ENCODE results near the gene CD207. TPM values are rescaled to one million over a fixed set of nuclear protein-coding genes. Genes with fewer than 3 reads are reported as not detected.

The CD207 gene
- total and polyA plus RNA-seq, 2 of the 8 experiments (the other 6 are each of a cell fraction or from before 2014, with no cell fraction given), result not detected

DNA sequence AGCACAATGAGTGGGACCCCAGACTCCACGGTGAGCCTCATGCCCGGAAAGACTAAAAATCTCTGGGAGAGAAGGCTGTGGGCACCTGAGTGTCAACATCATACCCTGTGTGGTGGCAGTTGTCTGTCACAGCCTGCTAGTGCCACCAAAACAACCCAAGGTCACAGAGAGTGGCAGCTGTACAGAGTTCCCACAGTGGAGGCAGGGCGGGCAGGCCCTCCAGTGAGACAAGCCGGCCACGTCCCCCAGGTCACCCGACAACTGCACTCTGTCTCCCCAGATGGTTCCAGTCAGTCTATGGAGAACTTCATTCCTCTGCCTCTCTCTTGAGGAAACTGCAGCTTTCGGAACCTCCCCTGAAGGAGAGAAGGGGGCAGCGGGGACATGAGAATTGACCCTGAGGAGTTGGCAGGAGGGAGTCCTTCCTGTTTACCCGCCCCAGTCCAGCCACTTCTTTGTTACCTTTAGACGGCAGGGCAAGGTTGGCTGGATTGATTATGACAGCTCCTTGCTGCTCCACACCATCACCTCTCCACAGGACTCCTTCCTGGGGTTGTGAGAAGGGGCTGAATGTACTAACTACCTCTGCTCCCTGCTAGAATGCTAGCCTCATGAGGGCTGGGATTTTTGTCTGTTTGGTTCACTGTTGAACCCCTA lies 33.9 kb downstream of the CD207 start:
- WGBS, 2 experiments (ENCODE audit: extremely low coverage in 1 of 2, insufficient coverage in 1 of 2, insufficient read length in 1 of 2, insufficient replicate concordance in 2 of 2, low coverage in 1 of 2, low lambda C conversion rate in 2 of 2, missing lambda C conversion rate in 1 of 2), result 81% methylated on average over 10 of the region's 10 CpGs; no CpG with 5 or more reads in 1 of the 2 experiments
- Histone ChIP-seq H3K14ac (ENCODE audit: insufficient read length) (no peak overlapping the region), H2BK20ac (ENCODE audit: low read length) (no peak overlapping the region), H4K5ac (ENCODE audit: insufficient read length, low read depth, low read length) (no peak overlapping the region), H4K91ac (replicated peaks; ENCODE audit: insufficient read length, low read length) (no peak overlapping the region), H2BK120ac (replicated peaks; ENCODE audit: low read depth, low read length) (no peak overlapping the region), H2AK5ac (ENCODE audit: low read depth, low read length) (no peak overlapping the region), H3K4ac (replicated peaks; ENCODE audit: insufficient read length, low read depth, low read length) (peak overlapping the region; percentile 60), H3K23me2 (ENCODE audit: low read depth, low read length) (no peaks in the 10 kb centered on the region), H4K20me1 (replicated peaks in 1 of 2; ENCODE audit: control insufficient read depth in 1 of 2, insufficient read depth in 2 of 2, low read length in 2 of 2) (no peaks in the 10 kb centered on the region), H3K9ac (replicated peaks in 1 of 4; ENCODE audit: extremely low read depth in 1 of 4, low read depth in 3 of 4, low read length in 3 of 4) (no peak overlapping the region), H3K56ac (replicated peaks; ENCODE audit: insufficient read length, low read depth, low read length) (no peak overlapping the region), H3K79me1 (ENCODE audit: low read depth, low read length) (no peaks in the 10 kb centered on the region), H3K36me3 (ENCODE audit: control insufficient read depth in 2 of 4, insufficient read depth in 4 of 4, low read length in 3 of 4) (no peaks in the 10 kb centered on the region), H3K27me3 (replicated peaks in 1 of 4; ENCODE audit: control insufficient read depth in 3 of 4, extremely low read depth in 1 of 4, insufficient read depth in 3 of 4, low read length in 3 of 4) (peaks cover 0 to 9% (median 4%) of the 10 kb centered on the region in 4 experiments; a peak in 3 of 7 replicates), H3K18ac (ENCODE audit: extremely low read depth, low read length) (no peak overlapping the region), H3K9me3 (ENCODE audit: insufficient read depth in 2 of 2, low read depth in 1 of 2, low read length in 1 of 2) (peaks cover 4 to 6% of the 10 kb centered on the region in 2 experiments; a peak in 2 of 4 replicates), H3K79me2 (ENCODE audit: control insufficient read depth in 1 of 2, insufficient read depth in 2 of 2, low read length in 2 of 2) (no peaks in the 10 kb centered on the region), H2BK5ac (ENCODE audit: low read depth, low read length) (no peak overlapping the region), H3K23ac (ENCODE audit: insufficient read length) (no peak overlapping the region), H2BK12ac (ENCODE audit: low read depth, low read length) (no peak overlapping the region), H3K4me2 (ENCODE audit: insufficient read depth in 1 of 2, low read depth in 2 of 2, low read length in 2 of 2) (no peak overlapping the region), H2BK15ac (ENCODE audit: low read length) (no peak overlapping the region), H3K4me1 (replicated peaks in 1 of 4; ENCODE audit: control insufficient read depth in 3 of 4, insufficient read depth in 4 of 4, low read length in 3 of 4) (peaks cover 0 to under 1% (median 0%) of the 10 kb centered on the region in 4 experiments; a peak in 1 of 7 replicates), H3K4me3 (ENCODE audit: extremely low read depth in 1 of 4, insufficient read depth in 2 of 4, low read depth in 3 of 4, low read length in 4 of 4) (no peak overlapping the region), H3K27ac (ENCODE audit: low read depth, low read length) (no peak overlapping the region), H4K8ac (ENCODE audit: extremely low read depth, insufficient read depth, low read length) (no peak overlapping the region), H2AFZ (ENCODE audit: low read length) (no peak overlapping the region)
- POLR2A ChIA-PET (ENCODE audit: partially characterized antibody), result no interaction called here
- DNase-seq (ENCODE audit: low read depth in 1 of 2, low spot score in 2 of 2), result no peak
- FAIRE-seq, result no peak
- CTCF ChIA-PET (ENCODE audit: partially characterized antibody), result interaction anchor here (1.3 to 1.7 kb wide), 3 partner anchors 12 to 119 kb away, joined by 3 to 5 read pairs (median 4); partner anchors contain the start of gene FIGLA
- TF ChIP-seq POLR2AphosphoS5 (IDR thresholded peaks at IDR 0.05; ENCODE audit: low read depth, low read length) (no peak), TBP (IDR thresholded peaks at IDR 0.05; ENCODE audit: low read depth, low read length) (no peak), CBX5 (IDR thresholded peaks at IDR 0.05; ENCODE audit: low read depth, low read length) (no peak), SP2 (IDR thresholded peaks at IDR 0.05; ENCODE audit: low read length) (no peak), RXRA (IDR thresholded peaks at IDR 0.05; ENCODE audit: insufficient read depth, low read depth, low read length) (no peak), KDM4A (IDR thresholded peaks at IDR 0.05; ENCODE audit: low read depth, low read length, severe bottlenecking) (no peak), NRF1 (IDR thresholded peaks at IDR 0.05; ENCODE audit: low read depth, low read length) (no peak), EZH2 (IDR thresholded peaks at IDR 0.05; ENCODE audit: low read depth, low read length, severe bottlenecking) (no peak), JUN (IDR thresholded peaks at IDR 0.05; ENCODE audit: low read depth, low read length) (no peak), JUND (IDR thresholded peaks at IDR 0.05; ENCODE audit: low read length) (no peak)
- TF ChIP-seq, protein P1, sequence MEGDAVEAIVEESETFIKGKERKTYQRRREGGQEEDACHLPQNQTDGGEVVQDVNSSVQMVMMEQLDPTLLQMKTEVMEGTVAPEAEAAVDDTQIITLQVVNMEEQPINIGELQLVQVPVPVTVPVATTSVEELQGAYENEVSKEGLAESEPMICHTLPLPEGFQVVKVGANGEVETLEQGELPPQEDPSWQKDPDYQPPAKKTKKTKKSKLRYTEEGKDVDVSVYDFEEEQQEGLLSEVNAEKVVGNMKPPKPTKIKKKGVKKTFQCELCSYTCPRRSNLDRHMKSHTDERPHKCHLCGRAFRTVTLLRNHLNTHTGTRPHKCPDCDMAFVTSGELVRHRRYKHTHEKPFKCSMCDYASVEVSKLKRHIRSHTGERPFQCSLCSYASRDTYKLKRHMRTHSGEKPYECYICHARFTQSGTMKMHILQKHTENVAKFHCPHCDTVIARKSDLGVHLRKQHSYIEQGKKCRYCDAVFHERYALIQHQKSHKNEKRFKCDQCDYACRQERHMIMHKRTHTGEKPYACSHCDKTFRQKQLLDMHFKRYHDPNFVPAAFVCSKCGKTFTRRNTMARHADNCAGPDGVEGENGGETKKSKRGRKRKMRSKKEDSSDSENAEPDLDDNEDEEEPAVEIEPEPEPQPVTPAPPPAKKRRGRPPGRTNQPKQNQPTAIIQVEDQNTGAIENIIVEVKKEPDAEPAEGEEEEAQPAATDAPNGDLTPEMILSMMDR (IDR thresholded peaks at IDR 0.05; ENCODE audit: control extremely low read depth in 1 of 3, insufficient read depth in 1 of 3, low read depth in 1 of 3, low read length in 3 of 3), result no peak

All from H1 (cell line).